G401 (cell line): ENCODE measurements around the gene ASCL1. TPM values are rescaled to one million over a fixed set of nuclear protein-coding genes. Genes with fewer than 3 reads are reported as not detected.

ENCODE experiments used
- DNase-seq: peaks from one replicate; pipeline ENCODE4 v3.0.0-alpha.2; 2015; ENCODE audit warnings: low spot score
- in situ Hi-C: cut with HindIII; loops from 2 replicates; pipeline ENCODE4 v1.10.0; 2016; ENCODE audit warnings: low sequenced_read_pairs, mixed read lengths
- total RNA-seq: library from RNA; depleted of rRNA; stranded (reverse); fragments of >200 nt; shearing (Covaris generic); gene quantifications from 2 replicates; pipeline ENCODE4 v1.2.3, GENCODE V29; 2014

The ASCL1 gene
- total RNA-seq, 1 experiment from 2014 or later = not detected

DNA sequence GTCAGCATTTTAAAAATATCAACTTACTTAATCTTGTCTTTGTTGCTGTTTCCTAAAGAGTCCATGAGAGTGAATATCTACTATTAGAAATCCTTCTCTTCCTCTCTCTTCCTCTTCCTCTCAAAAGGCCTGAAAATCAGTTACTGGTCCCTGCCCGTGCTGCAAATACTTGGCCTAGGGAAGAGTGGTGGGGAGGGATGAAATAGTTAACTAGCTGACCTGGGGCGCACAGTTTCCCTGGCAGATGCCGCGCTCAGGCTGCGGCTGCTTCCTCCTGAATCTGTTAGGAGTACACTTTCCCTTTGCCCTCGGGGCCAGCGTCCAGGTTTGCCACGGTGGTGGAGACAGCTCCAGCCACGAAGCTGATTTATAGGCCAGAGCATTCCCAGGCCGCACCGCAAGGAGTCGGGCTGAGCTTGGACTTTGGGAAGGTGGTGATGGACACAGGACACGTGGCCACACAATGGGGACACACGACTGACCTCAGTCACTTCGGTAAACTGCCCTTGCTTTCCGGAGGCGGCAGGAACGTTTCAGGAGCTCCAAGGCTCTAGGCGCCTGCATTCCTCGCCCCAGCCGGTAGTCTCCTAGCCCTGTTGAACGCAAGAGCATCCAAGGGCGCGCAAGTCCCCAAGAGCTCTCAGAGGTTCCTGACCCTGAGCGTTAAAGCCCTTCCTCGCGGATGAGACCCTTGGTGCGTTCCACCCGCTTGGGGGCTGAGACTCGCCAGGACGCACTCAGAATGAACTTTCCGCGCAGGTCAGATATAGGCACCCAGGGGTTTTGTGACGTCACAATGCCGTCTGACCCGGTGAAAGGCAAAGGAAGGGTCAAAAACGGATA is 7.1 kb upstream of the ASCL1 start:
- DNase-seq = peak; percentile 4
- in situ Hi-C loops = no loop called here

GRCh38 chr12:102950950-102951619 is 6.4 kb upstream of the ASCL1 start:
- in situ Hi-C loops = no loop called here
- DNase-seq = no peak

DNA sequence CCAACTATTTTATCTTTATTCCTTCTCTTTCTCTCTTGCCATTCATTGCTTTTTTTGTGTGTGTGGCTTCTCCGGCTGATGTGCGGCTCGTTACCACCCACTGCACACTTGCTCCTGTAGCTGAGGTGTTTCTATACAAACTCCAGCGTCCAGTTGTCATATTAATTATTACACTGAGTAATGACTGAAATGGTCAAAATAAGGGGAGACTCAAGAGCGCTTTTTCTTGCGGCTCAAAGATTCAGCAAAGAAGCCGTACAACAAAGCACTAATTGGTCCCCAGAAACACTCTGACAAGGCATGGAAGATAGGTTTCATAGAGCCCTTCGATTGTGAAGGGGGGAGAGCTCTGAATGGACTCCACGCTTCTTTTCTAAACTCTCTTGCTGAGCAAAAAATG is 5.6 kb upstream of the ASCL1 start:
- in situ Hi-C loops = no loop called here
- no peak for DNase-seq

- in situ Hi-C loops = no loop called here
- DNase-seq = no peak
Observed at GRCh38 chr12:102953221-102953620, 4.3 kb upstream of the ASCL1 start.

DNA sequence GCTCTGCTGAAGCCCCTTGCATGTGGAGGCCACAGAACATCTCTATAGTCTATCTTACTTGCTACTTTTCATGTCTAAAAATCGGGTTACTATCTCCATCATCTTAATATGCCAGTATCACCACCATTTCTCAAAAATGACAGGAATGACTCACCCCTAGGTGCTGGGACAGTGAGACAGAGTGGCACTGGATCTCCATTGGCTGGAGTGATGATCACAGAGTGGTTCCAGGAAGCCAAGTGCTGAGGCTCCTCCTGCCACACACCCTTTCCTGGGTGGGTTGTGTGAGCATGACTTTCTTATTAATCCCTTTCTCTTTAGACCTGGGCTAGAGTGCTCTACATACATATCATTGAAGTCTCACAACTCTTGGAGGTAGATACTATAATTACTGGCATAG is 3.3 kb upstream of the ASCL1 start:
- peak; percentile 2 for DNase-seq
- in situ Hi-C loops = no loop called here

DNA sequence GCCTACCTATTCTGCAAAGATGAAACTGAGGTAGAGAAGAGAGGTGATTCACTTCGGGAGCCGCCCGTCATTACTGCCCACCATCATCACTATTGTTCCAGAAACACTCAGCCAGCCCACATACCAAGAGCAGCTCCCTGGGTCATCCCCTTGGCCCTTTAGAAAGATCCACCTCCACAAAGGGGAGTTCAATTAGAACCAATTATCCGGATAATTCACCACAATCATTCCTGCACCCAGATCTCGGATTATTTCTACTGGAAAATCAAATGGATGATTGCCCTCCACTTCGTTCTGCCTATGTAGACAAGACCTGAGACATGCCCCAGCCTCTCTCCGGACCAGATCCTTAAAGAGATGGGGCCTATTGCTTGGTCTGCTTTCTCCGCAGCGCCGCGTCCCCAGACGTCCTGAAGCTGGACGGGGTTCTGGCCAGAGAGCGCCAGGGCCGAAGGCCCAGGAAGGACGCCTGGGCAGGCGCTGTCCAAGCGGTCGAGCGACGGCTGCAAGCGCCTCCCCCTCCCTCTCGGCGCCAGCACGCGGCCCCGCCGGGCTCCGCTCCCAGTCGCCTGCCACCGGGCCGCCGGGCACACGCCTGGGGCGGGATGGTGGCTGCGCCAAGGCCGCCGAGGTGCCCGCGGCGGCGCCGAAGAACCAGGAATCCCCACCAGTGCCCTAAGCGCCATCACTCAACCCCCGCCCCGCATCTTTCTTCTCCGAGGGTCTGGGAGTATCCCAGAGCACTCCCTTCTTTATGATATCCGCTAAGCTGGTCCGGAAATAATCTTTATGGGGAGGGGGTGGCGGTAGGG is 1.3 kb upstream of the ASCL1 start:
- in situ Hi-C loops = no loop called here

DNA sequence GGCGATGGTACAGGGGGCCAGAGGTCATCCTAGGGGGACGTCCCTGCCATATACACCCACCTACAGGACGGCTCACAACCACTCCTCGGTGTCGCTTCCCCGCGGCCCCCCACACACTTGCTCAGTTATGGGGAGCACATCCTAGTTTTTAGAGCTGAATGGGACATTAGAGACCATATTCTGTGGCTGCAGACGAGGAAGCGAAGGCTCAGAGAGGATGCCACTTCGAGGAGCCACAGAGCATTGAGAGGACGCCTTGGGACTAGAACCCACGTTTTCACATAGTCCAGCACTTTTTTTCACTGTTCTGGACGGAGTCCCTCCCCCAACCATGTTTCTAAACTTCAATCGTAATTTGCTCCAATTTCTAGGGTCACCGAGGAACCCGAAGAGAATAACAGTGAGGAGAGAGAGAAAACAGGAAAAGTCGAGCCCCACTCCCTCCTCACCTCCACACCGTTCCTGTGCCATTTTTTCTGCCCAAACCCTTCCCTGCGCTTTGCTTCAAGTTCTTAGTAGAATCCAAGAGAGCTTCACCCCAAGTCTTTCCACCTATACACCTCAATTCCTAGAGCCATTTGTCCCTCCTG is 641 bp upstream of the ASCL1 start:
- in situ Hi-C loops = no loop called here
- DNase-seq = no peak

More for the DNA sequence above, 1.3 kb upstream of the ASCL1 start:
- DNase-seq = peak; percentile 23

- DNase-seq = no peak
- in situ Hi-C loops = no loop called here
Observed at GRCh38 chr12:102958073-102958829, 777 bp downstream of the ASCL1 start.

DNA sequence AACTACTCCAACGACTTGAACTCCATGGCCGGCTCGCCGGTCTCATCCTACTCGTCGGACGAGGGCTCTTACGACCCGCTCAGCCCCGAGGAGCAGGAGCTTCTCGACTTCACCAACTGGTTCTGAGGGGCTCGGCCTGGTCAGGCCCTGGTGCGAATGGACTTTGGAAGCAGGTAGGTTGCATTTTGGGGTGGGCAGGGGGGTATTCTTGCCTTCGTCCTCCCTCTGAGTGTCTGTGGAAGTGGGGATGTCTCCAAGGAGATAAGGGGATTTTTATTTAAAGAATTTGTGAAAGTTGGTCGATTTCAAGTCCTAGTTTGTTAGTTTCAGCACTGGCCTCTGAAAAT is 1.3 kb downstream of the ASCL1 start:
- no peak for DNase-seq
- in situ Hi-C loops = no loop called here

- in situ Hi-C loops = no loop called here
- DNase-seq = no peak
Observed at GRCh38 chr12:102959391-102959790, 1.9 kb downstream of the ASCL1 start.

GRCh38 chr12:102960766-102961465 is 3.4 kb downstream of the ASCL1 start:
- in situ Hi-C loops = no loop called here
- DNase-seq = peak; percentile 23

GRCh38 chr12:102961466-102961855 is 4.0 kb downstream of the ASCL1 start:
- no peak for DNase-seq
- in situ Hi-C loops = no loop called here

GRCh38 chr12:102962532-102962931 is 5.1 kb downstream of the ASCL1 start:
- DNase-seq = no peak
- in situ Hi-C loops = no loop called here

GRCh38 chr12:102962986-102963385 is 5.5 kb downstream of the ASCL1 start:
- DNase-seq = no peak
- in situ Hi-C loops = no loop called here

- no peak for DNase-seq
- in situ Hi-C loops = no loop called here
Observed at GRCh38 chr12:102963796-102964195, 6.3 kb downstream of the ASCL1 start.

DNA sequence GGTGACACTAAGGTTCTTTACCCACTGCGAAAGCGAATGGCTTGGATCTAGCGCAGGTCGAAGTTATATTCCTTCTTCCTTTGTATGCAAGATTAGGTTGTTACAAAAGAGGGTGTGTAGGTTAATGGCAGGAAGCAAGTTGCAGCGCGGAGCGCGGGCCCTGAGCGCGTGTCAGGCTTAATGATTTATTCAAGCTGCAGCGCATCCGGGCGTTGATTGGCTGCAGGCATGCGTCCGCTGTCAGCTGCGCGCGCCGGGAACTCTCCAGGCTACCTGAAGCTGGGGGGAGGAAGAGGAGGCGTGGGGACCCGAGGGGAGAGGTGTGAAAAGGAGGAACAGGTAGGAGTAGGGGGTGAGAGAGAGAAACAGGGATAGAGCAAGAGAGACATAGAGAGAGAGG is 7.4 kb downstream of the ASCL1 start:
- in situ Hi-C loops = no loop called here
- DNase-seq = no peak

DNA sequence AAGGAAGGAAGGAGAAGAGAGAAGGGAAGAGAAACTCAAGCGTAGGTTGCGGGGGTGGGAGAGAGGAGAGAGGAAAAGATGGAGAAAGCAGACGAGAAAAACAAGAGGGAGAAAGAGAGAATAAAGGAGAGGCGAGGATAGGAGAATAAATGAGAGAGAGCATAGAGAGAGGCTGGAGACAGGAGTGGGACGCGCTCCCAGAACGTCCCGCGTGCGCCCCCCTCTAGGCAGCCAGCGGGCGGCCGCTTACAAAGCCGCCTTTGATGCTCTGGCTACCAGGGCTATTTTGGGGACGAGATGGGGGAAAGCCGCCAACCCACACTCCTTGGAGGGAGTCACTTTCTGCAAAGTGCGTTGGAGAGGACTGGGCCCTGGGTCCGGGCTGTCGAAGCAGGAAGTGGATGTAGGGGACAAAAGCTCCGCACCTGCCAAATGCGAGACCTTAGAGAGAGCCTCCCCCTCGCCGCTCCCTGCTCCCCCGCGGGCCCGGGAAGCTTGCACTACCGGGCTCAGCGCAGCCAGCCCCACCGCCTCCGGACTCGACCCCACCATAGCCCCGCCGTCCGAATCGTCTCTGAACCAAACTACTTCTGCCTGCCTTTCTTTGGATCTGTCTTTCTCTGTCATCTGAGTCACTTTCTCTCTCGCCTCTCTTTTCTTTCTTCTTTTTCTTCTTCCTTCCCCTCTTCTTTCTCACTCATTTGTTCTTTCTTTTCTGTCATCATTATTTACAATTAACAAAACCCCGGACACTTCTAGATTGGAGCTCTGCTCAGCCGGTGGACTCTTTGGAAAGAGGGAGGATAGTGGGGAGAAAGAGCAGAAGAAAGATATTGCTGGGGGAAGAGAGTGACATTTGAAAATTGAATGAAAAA is 8.0 kb downstream of the ASCL1 start:
- in situ Hi-C loops = no loop called here
- DNase-seq = peak; percentile 22
